Stimulated activated CD8-positive, alpha-beta memory T cell treated with anti-CD3 and anti-CD28 coated beads, Interleukin-15, amount 100 ng/mL, for 48 hours (primary cell): ENCODE data around the gene SNX8.

Experiments
- DNase-seq, 2 donors: peaks; one replicate each; pipeline ENCODE4 v3.0.0-alpha.2; 2020; ENCODE audit warnings: low read depth in 2 of 2

SNX8 gene

DNA sequence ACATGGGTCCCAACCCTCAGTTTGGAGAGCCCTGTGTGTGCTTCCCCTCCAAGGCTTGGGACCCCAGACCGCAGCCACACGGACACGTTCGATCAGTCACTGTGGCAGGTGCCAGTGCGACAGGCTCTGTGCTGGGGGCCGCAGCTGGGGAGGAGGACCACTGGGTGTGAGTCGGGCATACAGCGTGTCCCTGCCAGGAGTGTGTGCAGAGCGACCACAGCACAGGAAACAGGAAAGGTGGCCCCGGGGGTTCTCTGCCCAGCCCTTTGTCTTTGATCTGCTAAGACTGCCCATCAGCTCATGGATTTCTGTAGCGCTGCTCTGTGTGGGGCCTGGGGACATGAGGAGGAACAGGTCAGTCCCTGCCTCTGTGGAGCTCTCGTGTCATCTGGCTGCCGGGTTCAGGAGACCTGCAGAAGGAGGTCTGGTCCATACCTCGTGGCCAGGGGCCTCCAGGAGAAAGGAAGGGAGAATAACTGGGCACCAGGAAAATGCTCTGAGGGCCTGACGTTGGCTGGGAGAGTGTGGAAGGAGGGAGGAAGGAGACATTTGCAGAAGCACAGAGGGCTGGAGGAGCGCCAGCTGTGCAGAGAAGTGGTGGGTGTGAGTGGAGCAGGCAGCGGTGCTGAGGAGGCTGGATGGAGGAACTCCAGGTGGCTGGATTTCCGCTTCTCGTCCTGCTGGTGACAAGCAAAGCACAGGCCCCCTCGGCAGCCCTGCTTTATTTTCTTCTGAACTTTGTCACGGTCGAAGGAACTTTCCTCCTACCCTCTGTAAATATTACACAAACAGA is 68.2 kb downstream of the SNX8 start:
- DNase-seq, result no peak

DNA sequence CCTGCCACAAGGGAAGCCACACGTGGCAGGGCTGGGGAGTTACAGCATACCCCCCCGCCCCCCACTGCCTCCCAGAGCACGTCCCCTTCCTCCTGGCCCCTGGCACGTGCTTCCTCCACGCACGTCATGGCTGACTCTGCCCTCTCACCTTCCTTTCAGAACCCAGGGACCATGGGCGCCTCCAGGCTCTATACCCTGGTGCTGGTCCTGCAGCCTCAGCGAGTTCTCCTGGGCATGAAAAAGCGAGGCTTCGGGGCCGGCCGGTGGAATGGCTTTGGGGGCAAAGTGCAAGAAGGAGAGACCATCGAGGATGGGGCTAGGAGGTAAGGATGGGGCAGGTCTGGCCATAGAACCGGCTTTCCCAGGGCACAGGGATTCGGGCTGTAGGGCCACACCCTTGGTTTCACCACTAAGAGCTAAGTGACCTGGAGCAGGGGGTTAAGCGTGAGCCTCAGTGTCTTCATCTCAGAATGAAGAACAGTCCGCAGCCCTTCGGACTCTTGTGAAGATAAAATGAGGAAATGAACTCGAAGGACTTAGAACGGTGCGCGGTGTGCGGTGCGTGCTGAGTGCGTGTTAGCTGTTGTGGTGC is 69.7 kb downstream of the SNX8 start:
- no peak for DNase-seq

DNA sequence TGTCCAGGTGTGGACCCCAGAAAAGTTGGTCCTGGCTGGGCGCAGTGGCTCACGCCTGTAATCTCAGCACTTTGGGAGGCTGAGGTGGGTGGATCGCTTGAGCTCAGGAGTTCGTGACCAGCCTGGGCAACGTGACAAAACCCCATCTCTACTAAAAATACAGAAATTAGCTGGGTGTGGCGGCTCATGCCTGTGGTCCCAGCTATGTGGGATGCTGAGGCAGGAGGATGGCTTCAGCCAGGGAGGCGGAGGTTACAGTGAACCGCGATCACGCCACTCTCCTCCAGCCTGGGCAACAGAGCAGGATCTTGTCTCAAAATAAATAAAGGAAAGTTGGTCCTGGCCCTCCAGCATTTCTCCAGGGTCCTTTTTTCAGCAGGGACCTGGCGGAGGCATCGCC is 70.8 kb downstream of the SNX8 start:
- DNase-seq, result no peak

DNA sequence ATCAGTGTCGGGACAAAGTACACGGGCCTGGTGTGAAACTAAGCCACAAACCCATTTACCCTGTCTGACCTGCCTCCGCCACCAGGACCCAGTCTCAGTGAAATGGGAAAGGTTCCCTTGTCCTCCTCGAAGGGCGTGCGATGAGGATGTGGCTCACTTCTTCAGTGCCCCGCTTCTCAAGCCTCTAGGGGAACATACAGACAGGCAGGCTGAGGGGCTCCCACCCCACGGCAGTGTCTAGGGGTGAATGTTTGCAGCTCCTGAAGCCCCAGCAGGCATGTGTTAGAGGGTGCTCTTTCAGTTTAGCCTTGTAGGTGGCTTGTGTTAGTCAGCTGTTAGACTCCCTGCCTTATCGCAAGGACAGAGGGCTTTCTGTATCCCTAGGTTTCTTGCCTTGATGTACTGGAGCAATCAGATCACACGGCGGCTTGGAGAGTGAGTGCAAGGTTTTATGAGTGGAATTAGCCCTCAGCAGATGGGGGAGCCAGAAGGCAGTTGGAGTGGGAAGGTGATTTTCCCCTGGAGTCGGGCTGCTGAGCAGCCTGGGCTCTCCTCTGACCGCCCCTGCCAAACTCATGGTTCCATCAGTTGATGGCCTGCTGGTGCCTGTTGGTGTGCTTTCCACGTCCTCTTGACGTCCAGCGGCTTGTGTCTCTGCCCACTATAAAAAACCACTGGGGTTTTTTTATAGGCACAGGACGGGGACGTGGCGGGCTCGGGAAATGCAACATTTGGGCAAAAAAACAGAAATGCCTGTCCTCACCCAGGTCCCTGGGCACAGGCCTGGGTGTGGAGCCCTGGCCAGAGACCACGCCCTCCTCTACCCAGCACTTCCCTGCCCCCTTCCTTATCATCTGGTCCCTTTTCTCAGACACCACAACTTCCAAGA is 71.5 kb downstream of the SNX8 start:
- no peak for DNase-seq

DNA sequence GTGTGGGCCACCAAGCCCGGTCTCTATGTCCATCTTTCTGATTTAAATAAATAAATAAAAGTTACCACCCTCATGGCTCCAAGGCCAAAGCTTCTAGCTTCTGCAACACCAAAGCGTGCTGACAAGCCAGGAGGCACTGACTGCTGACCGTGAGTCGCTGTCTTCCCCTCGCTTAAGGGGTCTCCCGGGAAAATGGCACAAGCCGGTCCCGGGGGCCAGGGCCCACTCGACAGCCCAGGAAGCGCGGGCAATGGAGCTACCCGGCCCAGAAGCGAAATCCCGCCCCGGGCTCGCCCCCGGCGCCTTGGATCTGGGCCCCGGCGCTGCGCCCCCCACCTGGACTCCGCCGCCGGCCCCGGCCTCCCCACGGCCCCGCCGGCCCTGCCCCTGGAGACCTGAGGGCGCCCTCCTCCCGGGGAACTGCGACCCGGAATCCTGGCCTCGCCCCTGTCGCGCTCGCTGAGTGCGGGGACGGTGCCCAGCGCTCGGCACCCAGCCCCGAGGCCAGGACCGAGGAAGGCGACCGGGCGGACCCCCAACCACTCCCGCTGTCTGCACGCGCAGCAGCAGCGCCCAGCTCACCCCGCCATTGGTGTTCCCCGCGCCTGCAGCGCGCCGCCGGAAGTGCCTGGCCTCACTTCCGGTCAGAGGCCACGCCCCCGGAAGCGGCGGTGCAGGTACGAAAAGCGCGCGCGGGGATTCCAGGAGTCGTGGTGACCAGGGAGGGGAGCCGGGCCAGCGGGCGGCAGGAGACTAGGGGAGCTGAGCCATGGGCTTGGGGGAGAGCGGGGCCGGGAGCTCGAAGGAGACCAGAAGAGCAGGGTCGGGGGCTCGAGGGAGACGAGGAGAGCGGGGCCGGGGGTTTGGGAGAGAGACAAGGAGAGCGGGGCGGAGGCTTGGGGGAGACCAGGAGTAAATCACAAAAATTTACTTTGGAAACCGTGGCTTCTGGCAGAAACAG is 72.4 kb downstream of the SNX8 start, which contains the start of the genes MRM2 and NUDT1:
Gene MRM2, minus strand, starts transcription at position 626 of the 961 bp plus-strand sequence. Its CDS starts 36 bp downstream, at position 590.
Gene NUDT1, plus strand, starts transcription at position 647 of the 961 bp plus-strand sequence. CDS start 2,349 bp downstream, outside the sequence.
- peak; percentile 77 to 78 for DNase-seq

DNA sequence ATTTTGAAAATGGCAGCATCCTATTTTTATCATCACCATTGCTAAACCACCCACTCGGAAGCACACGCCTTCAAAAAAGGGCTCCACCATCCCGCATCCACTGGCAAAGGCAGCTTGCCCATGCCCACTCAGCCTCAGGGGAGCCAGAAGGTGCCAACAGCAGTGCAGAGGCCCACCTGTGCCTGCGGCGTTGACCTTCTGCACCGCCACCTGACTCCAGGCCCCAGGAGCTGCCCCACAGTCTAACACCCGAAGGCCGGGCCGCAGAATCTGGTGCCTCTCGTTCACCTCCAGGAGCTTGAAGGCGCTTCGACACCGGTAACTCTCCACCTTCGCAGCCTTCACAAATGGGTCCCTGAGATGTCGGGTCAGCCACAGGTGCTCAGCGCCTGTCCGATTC is 75.0 kb downstream of the SNX8 start:
- no peak for DNase-seq

DNA sequence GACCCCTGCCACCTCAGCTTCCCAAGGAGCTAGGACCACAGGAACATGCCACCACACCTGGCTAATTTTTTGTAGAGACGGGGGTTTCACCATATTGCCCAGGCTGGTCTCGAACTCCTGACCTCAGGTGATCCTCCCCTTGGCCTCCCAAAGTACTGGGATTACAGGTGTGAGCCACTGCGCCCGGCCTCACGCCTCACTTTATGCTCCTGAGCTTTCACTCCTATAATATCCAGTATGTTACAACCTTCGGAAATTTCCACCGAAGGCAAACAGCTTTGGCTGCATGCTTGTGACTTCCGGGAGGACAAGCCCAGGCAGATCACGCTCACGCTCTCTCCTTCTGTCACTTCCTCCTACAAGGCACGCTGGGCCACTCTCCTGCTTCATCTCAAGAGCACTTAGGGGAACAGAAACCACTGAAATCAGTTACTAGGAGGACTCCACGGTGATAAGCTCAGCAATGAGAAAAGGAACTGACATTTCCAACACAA is 77.1 kb downstream of the SNX8 start:
- DNase-seq, result no peak

DNA sequence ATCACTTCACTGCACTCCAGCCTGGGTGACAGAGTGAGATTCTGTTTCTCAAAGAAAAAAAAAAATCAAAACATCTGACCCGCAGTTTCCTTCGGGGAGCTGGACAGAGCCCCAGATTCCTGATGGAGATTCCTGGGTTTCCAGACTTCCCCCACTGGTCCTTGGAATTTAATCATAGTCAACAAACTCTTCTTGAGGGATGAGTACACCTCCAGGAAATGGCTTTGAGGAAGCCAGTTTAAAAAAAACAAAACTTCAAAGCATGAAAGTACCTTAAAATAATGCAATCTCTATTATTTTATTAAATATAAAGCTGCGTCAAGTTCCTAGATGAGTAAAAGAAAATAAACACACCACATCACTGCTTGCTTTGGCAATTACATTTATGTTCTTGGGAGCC is 80.3 kb downstream of the SNX8 start:
- DNase-seq, result no peak

DNA sequence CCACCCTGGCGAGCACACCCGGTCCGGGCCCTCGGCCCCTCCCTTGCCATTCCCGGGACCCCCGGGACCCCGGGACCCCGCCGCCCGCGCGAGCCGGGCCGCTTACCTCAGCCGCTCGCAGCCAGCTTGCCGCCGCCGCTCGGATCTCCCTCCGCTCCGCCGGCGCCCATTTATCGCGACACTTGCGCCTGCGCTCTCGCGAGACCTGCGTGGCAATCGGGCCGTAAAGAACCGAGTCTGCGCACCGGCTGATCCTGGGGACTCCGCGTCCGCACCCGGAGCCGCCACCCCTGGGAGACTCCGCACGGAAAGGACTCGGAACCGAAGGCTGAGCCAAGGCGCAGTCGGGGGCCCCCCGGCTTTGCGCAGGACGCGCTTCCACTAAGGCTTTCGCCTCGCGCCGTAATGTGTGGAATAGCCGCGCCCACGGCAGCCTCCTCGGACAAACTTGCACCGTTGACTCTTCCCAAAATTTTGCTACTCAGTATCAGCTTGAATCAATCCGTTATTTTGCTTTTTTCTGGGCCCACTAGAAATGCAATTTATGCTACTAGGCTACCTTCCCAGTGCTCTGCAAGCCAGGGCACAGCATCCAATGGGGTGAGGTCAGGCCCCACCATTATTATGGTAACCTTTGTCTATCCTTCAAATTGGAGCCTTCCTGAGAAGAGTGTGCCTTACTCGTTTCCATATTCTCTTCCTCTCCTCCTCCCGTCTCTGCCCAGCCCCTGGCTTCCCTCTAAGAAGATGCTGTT is 81.3 kb downstream of the SNX8 start, which contains the start of gene MAD1L1:
Gene MAD1L1, minus strand, starts transcription at position 180 of the 755 bp plus-strand sequence. CDS start 2,812 bp downstream, outside the sequence.
- DNase-seq, result peak; percentile 78 to 80

DNA sequence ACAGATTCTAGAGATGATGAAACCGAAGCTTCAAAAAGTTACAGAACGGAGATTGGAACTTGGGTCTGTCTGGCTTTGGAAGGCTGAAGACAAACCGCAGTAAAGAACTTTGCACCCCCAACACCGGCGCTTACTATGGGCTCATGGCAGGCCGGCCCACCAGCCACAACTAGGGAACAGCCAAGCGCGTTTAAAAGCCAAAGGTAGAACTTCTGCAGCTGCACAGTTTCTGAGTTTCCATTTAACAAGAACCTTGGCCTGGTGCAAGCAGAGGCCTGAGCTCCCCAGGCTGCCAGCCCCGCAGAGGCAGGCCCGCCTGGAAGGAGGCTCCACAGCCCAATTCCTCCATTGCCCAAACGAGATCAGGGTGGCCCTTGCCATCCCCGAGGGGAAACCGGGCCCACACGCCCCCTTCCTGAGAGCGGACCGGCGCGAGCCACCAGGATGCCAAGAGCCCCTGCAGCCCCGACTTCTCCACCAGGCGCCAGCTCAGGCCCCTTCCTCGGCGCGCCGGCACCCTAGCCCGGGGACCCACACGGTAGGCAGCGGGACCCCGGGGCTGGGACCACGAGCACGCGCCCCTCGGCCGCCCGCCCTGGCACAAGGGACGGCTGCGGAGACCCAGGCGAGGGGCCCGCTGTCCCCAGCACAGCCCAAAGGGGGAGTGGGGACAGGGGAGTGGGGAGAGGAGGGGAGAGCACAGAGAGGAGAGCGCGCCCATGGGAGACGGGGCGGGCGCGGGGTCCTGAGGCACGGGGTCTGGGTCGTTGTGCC is 82.1 kb downstream of the SNX8 start:
- peak in 1 of 2 donors; percentile 8 for DNase-seq

DNA sequence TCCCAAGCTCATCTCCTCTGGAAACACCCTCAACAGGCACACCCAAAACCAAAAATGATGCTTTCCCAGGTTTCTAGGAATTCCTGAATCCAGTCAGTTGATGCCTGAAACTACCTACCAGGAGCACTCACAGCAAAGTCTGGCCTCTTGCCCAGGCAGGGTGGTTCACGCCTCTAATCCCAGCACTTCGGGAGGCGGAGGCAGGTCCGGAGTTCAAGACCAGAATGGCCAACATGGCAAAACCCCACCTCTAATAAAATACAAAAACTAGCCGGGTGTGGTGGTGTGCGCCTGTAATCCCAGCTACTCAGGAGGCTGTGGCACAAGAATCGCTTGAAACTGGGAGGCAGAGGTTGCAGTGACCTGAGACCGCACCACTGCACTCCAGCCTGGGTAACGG is 83.4 kb downstream of the SNX8 start:
- DNase-seq, result no peak

DNA sequence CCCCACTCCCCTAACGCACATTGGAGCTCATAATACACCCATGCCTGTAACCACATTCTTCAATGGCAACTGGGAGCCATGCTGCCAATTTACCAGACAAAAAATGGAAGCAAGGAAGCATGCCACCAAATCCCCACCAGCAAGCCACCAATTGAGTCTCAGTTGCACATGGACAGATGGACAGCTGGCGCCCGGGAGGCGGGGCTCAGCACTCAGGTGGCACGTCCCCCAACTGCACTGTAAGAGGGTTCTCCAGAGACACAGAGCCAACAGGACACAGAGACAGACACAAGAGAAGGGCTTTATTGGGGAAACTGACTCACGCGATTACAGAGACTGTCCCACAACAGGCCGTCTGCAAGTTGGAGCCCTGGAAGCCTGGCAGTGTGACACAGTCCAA is 84.0 kb downstream of the SNX8 start:
- DNase-seq, result no peak

DNA sequence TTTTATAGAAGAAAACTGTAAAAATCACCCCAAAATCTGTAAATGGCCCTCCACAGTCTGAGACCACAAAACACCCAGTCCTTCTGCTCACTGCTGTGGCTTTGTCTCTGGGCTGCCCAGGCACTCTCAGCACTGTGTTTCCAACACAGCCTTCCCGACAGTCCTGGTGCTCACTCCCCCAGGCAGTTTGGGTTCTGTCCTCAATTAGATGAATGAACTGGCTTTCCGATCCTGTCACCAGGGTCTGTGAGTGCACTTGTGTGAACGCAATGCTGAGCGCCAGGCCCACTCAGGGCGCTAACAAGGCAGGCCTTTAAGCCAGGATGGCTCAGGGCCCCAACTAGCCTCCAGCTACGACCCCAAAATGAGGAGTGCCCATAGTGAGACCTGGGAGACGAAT is 84.8 kb downstream of the SNX8 start:
- no peak for DNase-seq

DNA sequence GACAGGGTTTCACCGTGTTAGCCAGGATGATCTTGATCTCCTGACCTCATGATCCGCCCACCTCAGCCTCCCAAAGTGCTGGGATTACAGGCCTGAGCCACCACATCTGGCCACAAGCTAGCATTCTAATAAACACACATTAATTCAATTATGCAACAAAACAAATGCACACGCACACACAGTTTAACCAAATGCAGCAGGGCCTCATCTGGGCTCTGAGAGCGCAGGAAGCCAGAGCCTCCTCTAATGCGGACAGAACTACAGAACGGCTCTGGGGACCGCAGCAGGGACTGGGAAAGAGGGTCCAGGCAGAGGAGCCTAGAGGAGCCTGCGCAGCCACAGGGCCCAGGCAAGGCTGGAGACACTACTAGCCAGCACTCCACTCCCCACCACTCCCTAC is 85.3 kb downstream of the SNX8 start:
- no peak for DNase-seq

DNA sequence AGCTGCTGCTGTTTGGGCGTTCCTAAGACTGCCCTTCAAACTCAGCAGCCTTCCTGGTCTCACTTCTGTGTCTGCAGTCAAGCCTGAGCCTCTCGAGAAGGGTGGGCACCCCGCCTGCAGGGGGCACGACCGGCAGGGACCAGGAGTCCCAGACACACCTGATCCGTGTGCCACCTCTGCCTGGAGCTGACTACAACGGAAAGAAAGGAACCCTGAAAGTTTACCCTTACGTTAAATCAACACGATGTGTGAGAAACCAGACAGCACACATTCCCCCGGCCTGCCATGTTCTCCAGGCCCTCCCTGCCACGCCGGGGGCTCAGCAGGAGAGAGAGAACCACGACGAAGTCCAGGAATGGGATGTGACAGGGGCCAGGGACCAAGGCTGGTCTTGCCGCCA is 86.5 kb downstream of the SNX8 start:
- no peak for DNase-seq

DNA sequence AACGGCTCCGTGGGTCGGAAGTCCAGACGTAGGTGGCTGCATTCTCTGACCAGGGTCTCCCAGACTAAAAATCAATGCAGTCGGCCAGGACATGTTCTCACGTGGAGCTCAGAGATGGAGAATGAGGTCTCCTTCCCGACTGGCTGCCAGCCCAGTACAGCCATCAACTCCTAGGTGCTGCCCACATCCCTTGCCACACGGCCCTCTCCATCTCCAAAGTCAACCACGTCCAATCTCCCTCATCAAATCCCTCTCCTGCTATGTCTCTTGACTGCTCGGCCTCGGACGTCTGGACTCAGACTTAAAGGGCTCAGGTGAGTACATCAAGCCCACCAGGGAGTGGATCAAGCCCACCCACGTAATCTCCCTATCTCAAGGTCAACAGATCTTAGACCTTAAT is 88.4 kb downstream of the SNX8 start:
- no peak for DNase-seq

DNA sequence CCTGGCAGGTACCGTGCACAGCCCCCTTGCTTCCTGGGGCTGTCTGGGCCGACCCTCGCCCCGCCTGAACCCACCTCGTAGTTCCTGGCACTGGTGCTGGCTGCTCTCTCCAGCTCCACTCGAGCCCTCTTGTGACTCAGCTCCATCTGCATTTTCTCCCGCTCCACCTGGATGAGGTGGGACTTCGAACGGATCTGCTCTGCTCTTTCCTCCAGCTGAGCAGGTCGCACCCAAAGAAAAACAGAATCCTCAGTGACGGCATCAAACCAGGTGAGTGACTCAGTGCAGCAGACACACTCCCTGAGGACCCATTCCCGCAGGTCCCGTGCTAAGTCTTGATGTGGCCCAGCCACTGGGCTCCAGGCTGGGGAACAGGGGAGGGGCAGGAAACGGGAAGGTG is 88.9 kb downstream of the SNX8 start:
- DNase-seq, result no peak

DNA sequence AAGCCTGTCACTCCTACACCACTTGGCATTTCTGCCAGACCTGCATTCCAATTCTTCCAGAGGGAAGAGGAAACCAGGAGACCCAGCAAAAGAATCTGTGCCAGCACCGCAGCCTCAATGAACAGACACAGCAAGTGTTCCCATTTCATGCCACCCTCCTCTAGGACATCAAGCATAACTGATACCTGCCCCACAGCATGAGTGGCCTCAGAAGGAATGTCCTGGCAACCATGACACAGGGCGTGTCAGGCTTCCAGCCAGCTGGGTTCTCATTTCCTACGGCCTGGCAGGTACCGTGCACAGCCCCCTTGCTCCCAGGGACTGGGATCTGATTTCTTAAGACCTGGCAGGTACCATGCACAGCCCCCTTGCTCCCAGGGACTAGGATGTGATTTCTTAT is 89.3 kb downstream of the SNX8 start:
- no peak for DNase-seq

DNA sequence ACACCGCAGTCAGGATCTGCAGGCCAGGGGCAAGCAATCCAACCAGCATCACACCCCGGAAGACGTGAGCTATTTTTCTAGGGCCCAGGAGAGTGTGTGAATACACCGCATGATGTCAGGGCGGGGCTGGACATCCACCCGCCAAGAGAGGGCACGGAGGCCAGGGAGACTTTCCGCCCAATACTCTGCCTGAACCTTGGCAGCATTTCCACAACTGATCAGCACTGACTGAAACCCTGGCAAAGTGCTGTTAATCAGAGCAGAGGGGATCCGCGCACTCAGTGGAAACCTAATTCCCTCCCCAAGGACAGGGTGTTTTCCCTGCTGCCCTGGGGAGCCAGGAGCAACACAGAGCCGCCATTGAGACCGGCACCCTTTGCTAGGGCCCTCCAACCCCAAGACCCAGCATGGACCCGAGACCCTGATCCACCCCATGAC is 89.7 kb downstream of the SNX8 start:
- DNase-seq, result no peak
